Activated T-helper 2 cell treated with anti-CD3 and anti-CD28 coated beads, Interferon-gamma antibody, Interleukin-2, Interleukin-4, amounts not matched to agents 10 μg/mL and 5 μg/mL and 100 μg/mL, durations not matched to agents 14 hours and 24 hours and 36 hours (primary cell): ENCODE results near the gene ZSWIM5. TPM values are rescaled to one million over a fixed set of nuclear protein-coding genes. Genes with fewer than 3 reads are reported as not detected.
"Not testable (repeated sequence)": the region's sequence is repeated elsewhere in the genome, so short reads cannot be mapped to it uniquely, and the experiment has no call there.

Source experiments
- DNase-seq: peaks from one replicate; pipeline ENCODE4 v3.0.0; 2021; ENCODE audit warnings: low spot score
- H3K27ac Mint-ChIP-seq: one replicate; pipeline ENCODE4 v1.8.0; 2021; ENCODE audit warnings: mixed read lengths
- H3K27me3 Mint-ChIP-seq: one replicate; pipeline ENCODE4 v1.8.0; 2021; ENCODE audit warnings: low read depth, mixed read lengths
- H3K36me3 Mint-ChIP-seq: one replicate; pipeline ENCODE4 v1.8.0; 2021; ENCODE audit warnings: low read depth, mixed read lengths
- H3K4me1 Mint-ChIP-seq: one replicate; pipeline ENCODE4 v1.8.0; 2021; ENCODE audit warnings: low read depth, mixed read lengths
- H3K4me3 Mint-ChIP-seq: one replicate; pipeline ENCODE4 v1.8.0; 2021; ENCODE audit warnings: low read depth, mild to moderate bottlenecking, moderate library complexity, mixed read lengths
- H3K9me3 Mint-ChIP-seq: one replicate; pipeline ENCODE4 v1.8.0; 2021; ENCODE audit warnings: mixed read lengths
- intact Hi-C: fragments of 100-400 bp; cut with micrococcal nuclease; formaldehyde crosslinking; loops from one replicate; pipeline ENCODE4 v1.15.1; 2023
- total RNA-seq: library from RNA; stranded (reverse); gene quantifications from 2 replicates; pipeline ENCODE4 v1.2.3, GENCODE V29; 2022

ZSWIM5 gene
- total RNA-seq, 1 donor from 2014 or later: 0.14 TPM

DNA sequence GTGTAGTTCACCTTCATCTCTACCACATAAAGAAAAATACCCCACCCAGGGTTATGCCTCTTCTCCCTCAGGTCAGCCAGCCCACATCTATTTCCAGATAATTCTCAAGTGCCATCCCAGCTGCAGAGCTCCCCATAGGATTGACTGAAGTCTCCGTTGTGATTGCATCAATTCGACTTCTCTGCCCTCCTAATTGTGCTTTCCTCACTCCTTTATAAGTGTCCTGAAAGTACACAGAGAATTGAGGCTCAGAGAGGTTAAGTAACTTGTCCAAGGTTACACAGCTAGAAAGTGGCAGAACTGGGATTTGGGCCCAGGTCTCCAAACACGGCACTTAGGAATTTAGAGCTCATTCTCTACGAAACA, 15.0 kb downstream of the ZSWIM5 start:
- Mint-ChIP-seq H3K4me1 (no peaks in the 10 kb centered on the region), H3K4me3 (no peak overlapping the region), H3K9me3 (no peaks in the 10 kb centered on the region), H3K36me3 (no peaks in the 10 kb centered on the region), H3K27ac (no peak overlapping the region), H3K27me3 (peaks cover 12% of the 10 kb centered on the region)
- DNase-seq: no peak
- intact Hi-C loops: no loop called here

DNA sequence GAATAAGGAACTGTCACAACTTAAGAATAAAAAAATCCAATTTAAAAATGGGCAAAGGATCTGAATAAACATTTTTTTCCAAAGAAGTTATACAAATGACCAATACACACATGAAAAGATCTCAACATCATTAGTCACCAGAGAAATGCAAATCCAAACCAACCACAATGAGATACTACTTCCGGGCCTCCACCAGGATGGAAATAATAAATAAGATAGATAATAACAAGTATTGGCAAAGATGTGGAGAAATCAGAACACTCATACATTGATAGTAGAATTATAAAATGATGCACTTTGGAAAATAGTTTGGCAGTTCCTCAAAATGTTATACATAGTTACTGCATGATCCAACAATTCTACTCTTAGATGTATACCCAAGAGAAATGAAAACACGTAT, 18.7 kb downstream of the ZSWIM5 start:
- Mint-ChIP-seq H3K4me1 (no peaks in the 10 kb centered on the region), H3K27me3 (peaks cover 6% of the 10 kb centered on the region), H3K4me3 (no peak overlapping the region), H3K36me3 (no peaks in the 10 kb centered on the region), H3K9me3 (no peaks in the 10 kb centered on the region), H3K27ac (no peak overlapping the region)
- intact Hi-C loops: no loop called here
- DNase-seq: no peak

GRCh38 chr1:45179918-45180519, 26.4 kb downstream of the ZSWIM5 start:
- intact Hi-C loops, H3K9me3 Mint-ChIP-seq, DNase-seq, H3K36me3 Mint-ChIP-seq, H3K27me3 Mint-ChIP-seq, H3K4me1 Mint-ChIP-seq, H3K4me3 Mint-ChIP-seq, H3K27ac Mint-ChIP-seq: not testable (repeated sequence)

GRCh38 chr1:45177452-45177851, 29.0 kb downstream of the ZSWIM5 start:
- intact Hi-C loops: no loop called here
- no peak for DNase-seq
- H3K36me3 Mint-ChIP-seq: no peaks in the 10 kb centered on the region
- H3K4me3 Mint-ChIP-seq: no peak overlapping the region
- H3K27me3 Mint-ChIP-seq: peaks cover 3% of the 10 kb centered on the region
- no peak overlapping the region for H3K27ac Mint-ChIP-seq
- peaks cover 5% of the 10 kb centered on the region for H3K9me3 Mint-ChIP-seq
- no peaks in the 10 kb centered on the region for H3K4me1 Mint-ChIP-seq

DNA sequence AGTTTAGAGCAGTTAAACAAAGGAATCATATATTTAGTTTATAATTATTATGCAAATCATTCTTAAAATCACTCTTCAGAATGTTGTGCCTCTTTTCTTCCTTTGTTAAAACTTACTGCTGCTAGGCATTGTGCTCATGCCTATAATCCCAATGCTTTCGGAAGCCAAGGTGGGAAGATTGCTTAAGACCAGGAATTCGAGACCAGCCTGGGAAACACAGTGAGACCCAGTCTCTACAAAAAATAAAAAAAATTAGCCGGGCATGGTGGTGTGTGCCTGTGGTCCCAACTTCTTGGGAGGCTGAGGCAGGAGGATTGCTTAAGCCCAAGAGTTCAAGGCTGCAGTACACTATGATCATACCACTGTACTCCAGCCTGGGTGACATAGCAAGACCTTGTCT, 33.6 kb downstream of the ZSWIM5 start:
- no peak overlapping the region for H3K4me3 Mint-ChIP-seq
- H3K27ac Mint-ChIP-seq: no peak overlapping the region
- peaks cover 3% of the 10 kb centered on the region for H3K27me3 Mint-ChIP-seq
- H3K4me1 Mint-ChIP-seq: no peaks in the 10 kb centered on the region
- intact Hi-C loops: no loop called here
- peaks cover 3% of the 10 kb centered on the region for H3K9me3 Mint-ChIP-seq
- H3K36me3 Mint-ChIP-seq: no peaks in the 10 kb centered on the region
- DNase-seq: no peak

DNA sequence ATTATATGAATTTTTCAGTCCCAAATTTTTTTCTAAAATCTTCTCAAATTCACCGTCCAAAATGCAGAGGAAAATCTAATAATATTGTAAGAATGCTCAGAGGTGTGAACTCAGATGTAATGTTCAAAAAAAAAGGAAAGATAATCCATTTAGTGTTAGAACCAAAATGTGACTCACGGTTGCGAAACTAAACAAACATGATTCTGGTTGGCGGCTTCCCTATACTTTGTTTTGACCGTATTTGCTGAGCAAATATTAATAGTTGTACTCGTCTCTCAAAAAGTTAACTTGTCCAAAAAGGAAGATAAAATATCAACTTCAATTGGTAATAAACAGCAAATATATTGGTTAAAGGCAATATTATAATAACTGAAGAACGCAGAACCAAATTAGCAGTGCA, 34.4 kb downstream of the ZSWIM5 start:
- DNase-seq: no peak
- Mint-ChIP-seq H3K4me3 (no peak overlapping the region), H3K4me1 (no peaks in the 10 kb centered on the region), H3K27ac (no peak overlapping the region), H3K36me3 (no peaks in the 10 kb centered on the region), H3K9me3 (peaks cover 4% of the 10 kb centered on the region), H3K27me3 (peaks cover 3% of the 10 kb centered on the region)
- intact Hi-C loops: no loop called here

- Mint-ChIP-seq H3K36me3 (no peaks in the 10 kb centered on the region), H3K27me3 (no peaks in the 10 kb centered on the region), H3K9me3 (peaks cover 4% of the 10 kb centered on the region), H3K4me3 (no peak overlapping the region), H3K27ac (no peak overlapping the region), H3K4me1 (no peaks in the 10 kb centered on the region)
- no peak for DNase-seq
- intact Hi-C loops: no loop called here
Measured at GRCh38 chr1:45171575-45171974, 34.8 kb downstream of the ZSWIM5 start.

DNA sequence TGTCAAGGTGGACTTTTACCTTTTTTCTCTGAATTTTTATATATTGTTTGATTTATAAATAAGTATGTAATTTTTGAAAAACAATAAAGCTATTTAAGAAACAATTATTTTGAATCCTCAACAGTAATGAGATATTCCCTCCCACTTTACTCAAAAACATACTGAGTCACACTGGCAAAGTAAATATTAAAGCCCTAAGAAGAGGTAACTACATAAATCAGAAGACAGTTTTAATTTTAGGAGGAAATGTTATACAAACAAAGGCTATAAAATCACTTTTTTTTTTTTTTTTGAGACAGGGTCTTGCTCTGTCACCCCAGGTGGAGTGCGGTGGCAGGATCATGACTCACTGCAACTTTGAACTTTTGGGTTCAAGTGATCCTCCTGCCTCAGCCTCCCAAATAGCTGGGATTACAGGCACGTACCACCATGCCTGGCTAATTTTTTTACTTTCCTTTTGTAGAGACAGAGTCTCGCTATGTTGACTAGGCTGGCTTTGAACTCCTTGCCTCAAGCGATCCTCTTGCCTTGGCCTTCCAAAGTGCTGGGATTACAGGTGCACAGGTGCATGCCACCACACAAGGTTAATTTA, 36.2 kb downstream of the ZSWIM5 start:
- no peaks in the 10 kb centered on the region for H3K27me3 Mint-ChIP-seq
- DNase-seq: no peak
- H3K4me1 Mint-ChIP-seq: no peaks in the 10 kb centered on the region
- intact Hi-C loops: no loop called here
- no peak overlapping the region for H3K4me3 Mint-ChIP-seq
- no peak overlapping the region for H3K27ac Mint-ChIP-seq
- no peaks in the 10 kb centered on the region for H3K36me3 Mint-ChIP-seq
- H3K9me3 Mint-ChIP-seq: peaks cover 7% of the 10 kb centered on the region

- DNase-seq, H3K36me3 Mint-ChIP-seq, H3K4me1 Mint-ChIP-seq, H3K27me3 Mint-ChIP-seq, H3K4me3 Mint-ChIP-seq, H3K27ac Mint-ChIP-seq, intact Hi-C loops: not testable (repeated sequence)
- H3K9me3 Mint-ChIP-seq: peaks cover 29% of the 10 kb centered on the region
Measured at GRCh38 chr1:45167947-45168346, 38.5 kb downstream of the ZSWIM5 start.

GRCh38 chr1:45164307-45164706, 42.1 kb downstream of the ZSWIM5 start:
- peaks cover 29% of the 10 kb centered on the region for H3K9me3 Mint-ChIP-seq
- H3K27me3 Mint-ChIP-seq, DNase-seq, H3K36me3 Mint-ChIP-seq, H3K4me1 Mint-ChIP-seq, H3K27ac Mint-ChIP-seq, intact Hi-C loops, H3K4me3 Mint-ChIP-seq: not testable (repeated sequence)

DNA sequence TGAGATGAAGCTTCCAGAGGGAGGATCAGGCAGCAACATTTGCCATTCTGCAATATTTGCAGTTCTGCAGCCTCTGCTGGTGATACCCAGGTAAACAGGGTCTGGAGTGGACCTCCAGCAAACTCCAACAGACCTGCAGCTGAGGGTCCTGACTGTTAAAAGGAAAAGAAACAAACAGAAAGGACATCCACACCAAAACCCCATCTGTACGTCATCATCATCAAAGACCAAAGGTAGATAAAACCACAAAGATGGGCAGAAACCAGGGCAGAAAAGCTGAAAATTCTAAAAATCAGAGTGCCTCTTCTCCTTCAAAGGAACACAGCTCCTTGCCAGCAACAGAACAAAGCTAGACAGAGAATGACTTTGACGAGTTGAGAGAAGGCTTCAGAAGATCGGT, 43.3 kb downstream of the ZSWIM5 start:
- H3K4me1 Mint-ChIP-seq, H3K27ac Mint-ChIP-seq, intact Hi-C loops, H3K36me3 Mint-ChIP-seq, H3K27me3 Mint-ChIP-seq, H3K4me3 Mint-ChIP-seq, DNase-seq: not testable (repeated sequence)
- peaks cover 29% of the 10 kb centered on the region for H3K9me3 Mint-ChIP-seq

DNA sequence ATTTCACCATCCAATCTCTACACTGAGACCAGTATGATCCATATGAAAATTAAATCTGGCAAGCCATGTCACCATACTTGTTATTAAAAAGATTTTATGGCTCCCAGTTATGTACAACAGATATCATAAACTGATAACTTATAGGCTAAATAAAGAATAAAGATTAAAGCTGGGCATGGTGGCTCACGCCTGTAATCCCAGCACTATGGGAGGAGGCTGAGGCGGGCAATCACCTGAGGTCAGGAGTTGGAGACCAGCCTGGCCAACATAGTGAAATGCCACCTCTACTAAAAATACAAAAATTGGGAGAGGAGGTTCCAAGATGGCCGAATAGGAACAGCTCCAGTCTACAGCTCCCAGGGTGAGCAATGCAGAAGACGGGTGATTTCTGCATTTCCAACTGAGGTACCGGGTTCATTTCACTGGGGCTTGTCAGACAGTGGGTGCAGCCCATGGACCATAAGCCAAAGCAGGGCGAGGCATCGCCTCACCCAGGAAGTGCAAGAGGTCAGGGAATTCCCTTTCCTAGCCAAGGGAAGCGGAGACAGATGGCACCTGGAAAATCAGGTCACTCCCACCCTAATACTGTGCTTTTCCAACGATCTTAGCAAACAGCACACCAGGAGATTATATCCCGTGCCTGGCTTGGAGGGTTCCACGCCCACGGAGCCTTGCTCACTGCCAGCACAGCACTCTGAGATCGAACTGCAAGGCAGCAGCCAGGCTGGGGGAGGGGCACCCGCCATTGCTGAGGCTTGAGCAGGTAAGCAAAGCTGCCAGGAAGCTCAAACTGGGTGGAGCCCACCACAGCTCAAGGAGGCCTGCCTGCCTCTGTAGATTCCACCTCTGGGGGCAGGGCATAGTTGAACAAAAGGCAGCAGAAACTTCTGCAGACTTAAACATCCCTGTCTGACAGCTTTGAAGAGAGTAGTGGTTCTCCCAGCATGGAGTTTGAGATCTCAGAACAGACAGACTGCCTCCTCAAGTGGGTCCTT, 44.1 kb downstream of the ZSWIM5 start:
- H3K9me3 Mint-ChIP-seq: peaks cover 25% of the 10 kb centered on the region
- DNase-seq, H3K4me3 Mint-ChIP-seq, H3K4me1 Mint-ChIP-seq, intact Hi-C loops, H3K36me3 Mint-ChIP-seq, H3K27me3 Mint-ChIP-seq, H3K27ac Mint-ChIP-seq: not testable (repeated sequence)

- no peaks in the 10 kb centered on the region for H3K36me3 Mint-ChIP-seq
- intact Hi-C loops: no loop called here
- no peaks in the 10 kb centered on the region for H3K9me3 Mint-ChIP-seq
- H3K27ac Mint-ChIP-seq: no peak overlapping the region
- no peaks in the 10 kb centered on the region for H3K4me1 Mint-ChIP-seq
- no peak overlapping the region for H3K4me3 Mint-ChIP-seq
- no peak for DNase-seq
- H3K27me3 Mint-ChIP-seq: peaks cover 8% of the 10 kb centered on the region
Measured at GRCh38 chr1:45155957-45156356, 50.4 kb downstream of the ZSWIM5 start.
